Measurements from ENCODE around the gene TRIM17.

DNA sequence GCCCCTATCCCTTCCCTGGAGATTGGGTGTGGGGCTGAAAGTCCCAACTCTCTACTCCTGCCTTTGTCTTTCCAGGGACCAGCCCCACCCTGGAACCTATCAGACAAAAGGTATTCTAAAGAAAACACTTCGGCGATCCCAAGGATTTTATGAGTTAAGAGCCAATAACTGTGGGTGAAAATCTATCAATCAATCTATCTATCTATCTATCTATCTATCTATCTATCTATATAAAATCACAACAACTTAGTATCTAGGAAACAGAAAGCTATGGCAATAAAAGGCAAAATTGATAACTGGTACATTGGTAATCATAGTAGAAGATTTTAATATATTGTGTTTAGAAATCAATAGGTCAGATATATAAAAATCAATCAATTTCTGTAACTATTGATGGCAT, 32.9 kb downstream of the TRIM17 start:
- TF ChIP-seq, protein P1, sequence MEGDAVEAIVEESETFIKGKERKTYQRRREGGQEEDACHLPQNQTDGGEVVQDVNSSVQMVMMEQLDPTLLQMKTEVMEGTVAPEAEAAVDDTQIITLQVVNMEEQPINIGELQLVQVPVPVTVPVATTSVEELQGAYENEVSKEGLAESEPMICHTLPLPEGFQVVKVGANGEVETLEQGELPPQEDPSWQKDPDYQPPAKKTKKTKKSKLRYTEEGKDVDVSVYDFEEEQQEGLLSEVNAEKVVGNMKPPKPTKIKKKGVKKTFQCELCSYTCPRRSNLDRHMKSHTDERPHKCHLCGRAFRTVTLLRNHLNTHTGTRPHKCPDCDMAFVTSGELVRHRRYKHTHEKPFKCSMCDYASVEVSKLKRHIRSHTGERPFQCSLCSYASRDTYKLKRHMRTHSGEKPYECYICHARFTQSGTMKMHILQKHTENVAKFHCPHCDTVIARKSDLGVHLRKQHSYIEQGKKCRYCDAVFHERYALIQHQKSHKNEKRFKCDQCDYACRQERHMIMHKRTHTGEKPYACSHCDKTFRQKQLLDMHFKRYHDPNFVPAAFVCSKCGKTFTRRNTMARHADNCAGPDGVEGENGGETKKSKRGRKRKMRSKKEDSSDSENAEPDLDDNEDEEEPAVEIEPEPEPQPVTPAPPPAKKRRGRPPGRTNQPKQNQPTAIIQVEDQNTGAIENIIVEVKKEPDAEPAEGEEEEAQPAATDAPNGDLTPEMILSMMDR (conservative IDR thresholded peaks at IDR 0.05; ENCODE audit: low read length) = no peak
- no peak for TF ChIP-seq EZH2phosphoT487 (IDR thresholded peaks at IDR 0.05; ENCODE audit: borderline replicate concordance, low read depth, low read length)
